Measurements from ENCODE around the gene NMRK1.

GRCh38 chr9:75117564-75117963, 29.6 kb upstream of the NMRK1 start:
- no peak for TF ChIP-seq CTCF (IDR thresholded peaks at IDR 0.05)
- TF ChIP-seq POLR2AphosphoS5 (IDR thresholded peaks at IDR 0.05), result no peak
- TF ChIP-seq POLR2A (IDR thresholded peaks at IDR 0.05), result no peak
- no peak for TF ChIP-seq EP300 (IDR thresholded peaks at IDR 0.05)
